ACC112 (cell line): ENCODE results near the gene ZBTB11.
"Not testable (repeated sequence)": the region's sequence is repeated elsewhere in the genome, so short reads cannot be mapped to it uniquely, and the experiment has no call there.

Experiments used
- H2AFZ ChIP-seq: fragments of 200-600 bp; sonication (generic); one replicate; pipeline ENCODE4 v1.6.0; 2017; ENCODE audit warnings: antibody characterized with exemption, low read length; ENCODE audit not compliant: unreplicated experiment
- H3K27ac ChIP-seq: fragments of 200-600 bp; sonication (generic); 2 replicates; pipeline ENCODE4 v1.5.1; 2014; ENCODE audit warnings: low read depth, mild to moderate bottlenecking, antibody characterized with exemption, low read length, moderate library complexity
- H3K27me3 ChIP-seq: fragments of 200-600 bp; sonication (generic); 2 replicates; pipeline ENCODE4 v1.6.1; 2014; ENCODE audit warnings: mild to moderate bottlenecking, antibody characterized with exemption, low read length, moderate library complexity, mixed read lengths; ENCODE audit not compliant: insufficient read depth
- H3K36me3 ChIP-seq: fragments of 200-600 bp; sonication (generic); 2 replicates; pipeline ENCODE4 v1.6.1; 2016; ENCODE audit warnings: mild to moderate bottlenecking, antibody characterized with exemption, low read length, moderate library complexity, mixed read lengths; ENCODE audit not compliant: insufficient read depth
- H3K4me1 ChIP-seq: fragments of 200-600 bp; sonication (generic); one replicate; pipeline ENCODE4 v1.6.1; 2016; ENCODE audit warnings: low read length, mixed read lengths; ENCODE audit not compliant: insufficient read depth, unreplicated experiment, control insufficient read depth
- H3K4me3 ChIP-seq: fragments of 200-600 bp; sonication (generic); 2 replicates; pipeline ENCODE4 v1.5.1; 2014; ENCODE audit warnings: mild to moderate bottlenecking, low read depth, low read length
- H3K79me2 ChIP-seq: fragments of 200-600 bp; sonication (generic); one replicate; pipeline ENCODE4 v1.6.0; 2016; ENCODE audit warnings: low read length; ENCODE audit not compliant: control insufficient read depth, unreplicated experiment, insufficient read depth

The ZBTB11 gene

GRCh38 chr3:101704639-101705038 lies 27.7 kb upstream of the ZBTB11 start:
- not testable (repeated sequence) for H2AFZ ChIP-seq, H3K79me2 ChIP-seq, H3K36me3 ChIP-seq, H3K4me1 ChIP-seq, H3K27ac ChIP-seq, H3K27me3 ChIP-seq, H3K4me3 ChIP-seq

GRCh38 chr3:101703169-101703568 lies 26.2 kb upstream of the ZBTB11 start:
- no peaks in the 10 kb centered on the region for H3K36me3 ChIP-seq
- H3K4me1 ChIP-seq, result no peaks in the 10 kb centered on the region
- no peaks in the 10 kb centered on the region for H3K79me2 ChIP-seq
- H3K4me3 ChIP-seq, result no peak overlapping the region
- H3K27me3 ChIP-seq, result no peaks in the 10 kb centered on the region
- H2AFZ ChIP-seq, result no peak overlapping the region
- no peak overlapping the region for H3K27ac ChIP-seq

GRCh38 chr3:101702726-101703125 lies 25.8 kb upstream of the ZBTB11 start:
- Histone ChIP-seq H3K79me2 (no peaks in the 10 kb centered on the region), H2AFZ (no peak overlapping the region), H3K36me3 (no peaks in the 10 kb centered on the region), H3K27me3 (no peaks in the 10 kb centered on the region), H3K27ac (no peak overlapping the region), H3K4me1 (no peaks in the 10 kb centered on the region), H3K4me3 (no peak overlapping the region)

GRCh38 chr3:101701696-101702634 lies 25.0 kb upstream of the ZBTB11 start:
- H3K36me3 ChIP-seq, result no peaks in the 10 kb centered on the region
- no peaks in the 10 kb centered on the region for H3K4me1 ChIP-seq
- H2AFZ ChIP-seq, result no peak overlapping the region
- no peak overlapping the region for H3K4me3 ChIP-seq
- H3K27ac ChIP-seq, result no peak overlapping the region
- no peaks in the 10 kb centered on the region for H3K79me2 ChIP-seq
- no peaks in the 10 kb centered on the region for H3K27me3 ChIP-seq

- H3K27ac ChIP-seq, result no peak overlapping the region
Measured at GRCh38 chr3:101695779-101696372, 18.9 kb upstream of the ZBTB11 start.

GRCh38 chr3:101694836-101695235 lies 17.9 kb upstream of the ZBTB11 start:
- H2AFZ ChIP-seq, H3K27me3 ChIP-seq, H3K4me1 ChIP-seq, H3K36me3 ChIP-seq, H3K27ac ChIP-seq, H3K4me3 ChIP-seq, H3K79me2 ChIP-seq: not testable (repeated sequence)

More at GRCh38 chr3:101695779-101696372, 18.9 kb upstream of the ZBTB11 start:
- no peak overlapping the region for H2AFZ ChIP-seq
- no peaks in the 10 kb centered on the region for H3K79me2 ChIP-seq
- no peaks in the 10 kb centered on the region for H3K27me3 ChIP-seq
- H3K4me1 ChIP-seq, result no peaks in the 10 kb centered on the region
- no peak overlapping the region for H3K4me3 ChIP-seq
- H3K36me3 ChIP-seq, result no peaks in the 10 kb centered on the region

- not testable (repeated sequence) for H3K79me2 ChIP-seq, H3K36me3 ChIP-seq, H3K27ac ChIP-seq, H3K27me3 ChIP-seq, H3K4me1 ChIP-seq, H2AFZ ChIP-seq, H3K4me3 ChIP-seq
Measured at GRCh38 chr3:101693540-101693939, 16.6 kb upstream of the ZBTB11 start.

- H3K36me3 ChIP-seq, H3K4me1 ChIP-seq, H3K27me3 ChIP-seq, H2AFZ ChIP-seq, H3K27ac ChIP-seq, H3K79me2 ChIP-seq, H3K4me3 ChIP-seq: not testable (repeated sequence)
Measured at GRCh38 chr3:101691685-101692671, 15.0 kb upstream of the ZBTB11 start.

GRCh38 chr3:101690972-101691371 lies 14.0 kb upstream of the ZBTB11 start:
- no peak overlapping the region for H3K27ac ChIP-seq
- H3K4me1 ChIP-seq, result peaks cover 6% of the 10 kb centered on the region
- peaks cover 6% of the 10 kb centered on the region for H3K79me2 ChIP-seq
- H2AFZ ChIP-seq, result no peak overlapping the region
- H3K36me3 ChIP-seq, result peaks cover under 1% of the 10 kb centered on the region; the same call in 1 of the 2 replicates
- no peaks in the 10 kb centered on the region for H3K27me3 ChIP-seq
- H3K4me3 ChIP-seq, result no peak overlapping the region

- H3K36me3 ChIP-seq, result peaks cover 15% of the 10 kb centered on the region
- no peak overlapping the region for H2AFZ ChIP-seq
- no peak overlapping the region for H3K4me3 ChIP-seq
- peaks cover 13% of the 10 kb centered on the region for H3K4me1 ChIP-seq
- H3K27me3 ChIP-seq, result no peaks in the 10 kb centered on the region
- no peak overlapping the region for H3K27ac ChIP-seq
- peaks cover 23% of the 10 kb centered on the region for H3K79me2 ChIP-seq
Measured at GRCh38 chr3:101689286-101689685, 12.4 kb upstream of the ZBTB11 start.
